ENCODE data around the gene CYP27C1.
"Not testable (repeated sequence)": the region's sequence is repeated elsewhere in the genome, so short reads cannot be mapped to it uniquely, and the experiment has no call there.

CYP27C1 gene

GRCh38 chr2:127216593-127216992 lies 3.5 kb downstream of the CYP27C1 start:
- DNase-seq (ENCODE audit: low spot score), result no peak
- TF ChIP-seq CTCF (IDR thresholded peaks at IDR 0.05; ENCODE audit: extremely low read depth, insufficient read depth, missing control alignments), result no peak
- in situ Hi-C loops (cut with MboI; ENCODE audit: low pct_unique_long_range_greater_than_20kb, low sequenced_read_pairs, unreplicated experiment), result no loop called here

- TF ChIP-seq CTCF (IDR thresholded peaks at IDR 0.05; ENCODE audit: extremely low read depth, insufficient read depth, missing control alignments), result no peak
- in situ Hi-C loops (cut with MboI; ENCODE audit: low pct_unique_long_range_greater_than_20kb, low sequenced_read_pairs, unreplicated experiment), result no loop called here
- DNase-seq (ENCODE audit: low spot score), result no peak
These were observed 4.0 kb downstream of the CYP27C1 start for GRCh38 chr2:127216095-127216494.

- DNase-seq (ENCODE audit: low spot score); in situ Hi-C loops (cut with MboI; ENCODE audit: low pct_unique_long_range_greater_than_20kb, low sequenced_read_pairs, unreplicated experiment): not testable (repeated sequence)
These were observed 5.9 kb downstream of the CYP27C1 start for GRCh38 chr2:127214201-127214600.

- TF ChIP-seq CTCF (IDR thresholded peaks at IDR 0.05; ENCODE audit: extremely low read depth, insufficient read depth, missing control alignments), result no peak
- no peak for DNase-seq (ENCODE audit: low spot score)
- in situ Hi-C loops (cut with MboI; ENCODE audit: low pct_unique_long_range_greater_than_20kb, low sequenced_read_pairs, unreplicated experiment), result no loop called here
These were observed 11.8 kb downstream of the CYP27C1 start for GRCh38 chr2:127208313-127208712.

- no peak for TF ChIP-seq CTCF (IDR thresholded peaks at IDR 0.05; ENCODE audit: extremely low read depth, insufficient read depth, missing control alignments)
- DNase-seq (ENCODE audit: low spot score), result no peak
- in situ Hi-C loops (cut with MboI; ENCODE audit: low pct_unique_long_range_greater_than_20kb, low sequenced_read_pairs, unreplicated experiment), result no loop called here
These were observed 14.6 kb downstream of the CYP27C1 start for GRCh38 chr2:127205218-127206125.

- in situ Hi-C loops (cut with MboI; ENCODE audit: low pct_unique_long_range_greater_than_20kb, low sequenced_read_pairs, unreplicated experiment), result no loop called here
- TF ChIP-seq CTCF (IDR thresholded peaks at IDR 0.05; ENCODE audit: extremely low read depth, insufficient read depth, missing control alignments), result no peak
- no peak for DNase-seq (ENCODE audit: low spot score)
These were observed 18.6 kb downstream of the CYP27C1 start for GRCh38 chr2:127201452-127201851.

GRCh38 chr2:127200962-127201361 lies 19.1 kb downstream of the CYP27C1 start:
- no peak for DNase-seq (ENCODE audit: low spot score)
- TF ChIP-seq CTCF (IDR thresholded peaks at IDR 0.05; ENCODE audit: extremely low read depth, insufficient read depth, missing control alignments), result no peak
- in situ Hi-C loops (cut with MboI; ENCODE audit: low pct_unique_long_range_greater_than_20kb, low sequenced_read_pairs, unreplicated experiment), result no loop called here

All from GM13977 (cell line).